GM13977 (cell line): ENCODE data around the gene ZNF841.

Experiments used
- DNase-seq: peaks from one replicate; pipeline ENCODE4 v3.0.0; 2012; ENCODE audit warnings: low spot score
- CTCF ChIP-seq: IDR thresholded peaks from 2 replicates; pipeline ENCODE4 v1.5.1; 2012; ENCODE audit warnings: mild to moderate bottlenecking, control low read depth; ENCODE audit not compliant: insufficient read depth; ENCODE audit errors: extremely low read depth, missing control alignments
- in situ Hi-C: fragments of 300-500 bp; cut with MboI; formaldehyde crosslinking; loops from one replicate; pipeline ENCODE4 v1.12.0; 2022; ENCODE audit warnings: low sequenced_read_pairs, low pct_unique_long_range_greater_than_20kb, mixed read lengths, inconsistent platforms; ENCODE audit not compliant: unreplicated experiment

The ZNF841 gene

GRCh38 chr19:52020506-52020905 is 75.1 kb downstream of the ZNF841 start:
- no peak for TF ChIP-seq CTCF
- no peak for DNase-seq
- in situ Hi-C loops = no loop called here
